Astrocyte (in vitro differentiated cells and primary cell): ENCODE data around the gene THRB.

Source experiments
- EZH2 ChIP-seq: IDR thresholded peaks from 2 replicates; pipeline ENCODE4 v1.6.1; 2012; ENCODE audit warnings: mild to moderate bottlenecking, low read length, inconsistent platforms; ENCODE audit not compliant: insufficient read depth
- TF ChIP-seq, protein P1 (sequence below): IDR thresholded peaks from 2 replicates; pipeline ENCODE4 v1.5.1; 2011; ENCODE audit warnings: low read depth, mild to moderate bottlenecking, inconsistent platforms, low read length, moderate library complexity; ENCODE audit not compliant: insufficient read depth

DNA sequence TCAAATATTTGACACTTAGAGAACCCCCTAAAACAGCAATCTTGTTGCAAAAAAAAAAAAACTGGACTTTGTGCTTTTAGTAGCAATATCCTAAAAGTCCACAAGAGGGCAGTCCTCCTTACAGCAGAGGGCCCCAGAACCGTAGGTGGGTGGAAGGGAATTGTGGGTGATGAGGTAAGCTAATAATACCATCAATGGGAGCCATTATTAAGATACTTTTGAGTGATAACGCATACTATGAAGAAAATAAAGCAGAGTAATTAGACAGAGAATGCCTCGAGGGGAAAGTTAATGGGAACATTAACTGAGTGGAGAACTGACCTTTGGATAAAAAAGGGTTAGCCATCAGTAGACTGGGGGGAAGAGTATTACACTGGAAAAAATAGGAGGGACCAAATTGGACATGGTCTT lies 229.9 kb downstream of the THRB start:
- TF ChIP-seq, protein P1, sequence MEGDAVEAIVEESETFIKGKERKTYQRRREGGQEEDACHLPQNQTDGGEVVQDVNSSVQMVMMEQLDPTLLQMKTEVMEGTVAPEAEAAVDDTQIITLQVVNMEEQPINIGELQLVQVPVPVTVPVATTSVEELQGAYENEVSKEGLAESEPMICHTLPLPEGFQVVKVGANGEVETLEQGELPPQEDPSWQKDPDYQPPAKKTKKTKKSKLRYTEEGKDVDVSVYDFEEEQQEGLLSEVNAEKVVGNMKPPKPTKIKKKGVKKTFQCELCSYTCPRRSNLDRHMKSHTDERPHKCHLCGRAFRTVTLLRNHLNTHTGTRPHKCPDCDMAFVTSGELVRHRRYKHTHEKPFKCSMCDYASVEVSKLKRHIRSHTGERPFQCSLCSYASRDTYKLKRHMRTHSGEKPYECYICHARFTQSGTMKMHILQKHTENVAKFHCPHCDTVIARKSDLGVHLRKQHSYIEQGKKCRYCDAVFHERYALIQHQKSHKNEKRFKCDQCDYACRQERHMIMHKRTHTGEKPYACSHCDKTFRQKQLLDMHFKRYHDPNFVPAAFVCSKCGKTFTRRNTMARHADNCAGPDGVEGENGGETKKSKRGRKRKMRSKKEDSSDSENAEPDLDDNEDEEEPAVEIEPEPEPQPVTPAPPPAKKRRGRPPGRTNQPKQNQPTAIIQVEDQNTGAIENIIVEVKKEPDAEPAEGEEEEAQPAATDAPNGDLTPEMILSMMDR = peak; percentile 83
- no peak for TF ChIP-seq EZH2
